Measurements from ENCODE around the gene KRT77.
"Not testable (repeated sequence)": the region's sequence is repeated elsewhere in the genome, so short reads cannot be mapped to it uniquely, and the experiment has no call there.

KRT77 gene

DNA sequence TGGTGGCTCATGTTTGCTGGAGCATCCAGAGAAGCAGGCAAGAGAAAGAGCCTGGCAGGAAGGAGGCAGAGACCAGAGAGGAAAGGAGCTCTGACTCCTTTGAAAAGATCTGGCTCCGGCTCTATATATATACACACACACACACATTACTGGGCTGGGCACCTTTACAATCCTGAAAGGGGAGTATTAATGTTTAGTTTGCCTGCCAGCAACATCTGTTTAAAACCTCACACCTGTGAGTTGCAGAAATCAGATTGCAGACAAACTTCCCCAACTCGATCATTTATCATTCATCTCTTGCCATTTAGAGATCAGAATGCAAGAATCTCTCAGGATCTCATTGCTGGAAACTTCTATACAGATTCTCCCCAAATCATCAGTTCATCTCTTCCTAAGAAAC lies at the start of gene KRT77:
KRT77 (minus strand) TSS at position 101 of the 400 bp plus-strand sequence; CDS start at position 11, 90 bp downstream.
- DNase-seq = no peak

DNA sequence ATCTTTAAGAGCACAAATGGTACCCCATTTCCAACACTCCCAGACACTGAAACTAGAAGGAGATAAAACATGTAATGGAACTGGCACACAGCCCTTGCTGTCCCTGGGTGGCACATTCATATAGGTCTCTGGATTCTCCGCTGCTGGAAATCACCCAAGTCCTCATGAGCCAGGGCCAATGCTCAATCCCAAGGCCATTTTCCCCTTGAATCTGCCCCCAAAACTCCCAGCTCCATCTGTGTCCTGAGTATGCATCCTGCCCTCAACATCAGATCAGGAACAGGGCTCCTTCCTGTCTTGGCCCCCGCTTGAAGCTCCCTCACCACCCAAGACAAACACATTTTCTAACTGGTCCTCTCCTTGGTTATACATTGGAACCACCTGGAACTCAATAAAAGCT lies 49.2 kb upstream of the KRT77 start:
- DNase-seq = no peak

DNA sequence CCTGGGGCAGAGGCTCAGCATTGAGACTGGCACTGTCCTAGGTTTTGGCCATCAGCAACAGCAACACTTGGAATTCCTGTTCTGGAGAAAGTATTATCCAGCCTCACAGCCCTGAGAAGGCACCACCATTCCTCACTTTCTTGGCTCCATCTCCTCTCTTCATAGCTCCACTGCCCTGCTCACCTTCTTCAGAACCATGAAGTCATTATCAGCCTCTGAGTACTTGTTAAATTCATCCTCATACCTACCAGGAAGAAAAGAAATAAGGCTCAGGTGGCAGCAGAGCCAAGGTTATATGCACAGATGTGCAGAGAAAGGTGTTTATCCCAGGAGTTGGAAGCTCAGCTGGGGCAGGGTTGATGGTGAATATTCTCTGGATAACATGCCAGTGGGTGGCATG lies 48.5 kb upstream of the KRT77 start:
- DNase-seq = no peak

DNA sequence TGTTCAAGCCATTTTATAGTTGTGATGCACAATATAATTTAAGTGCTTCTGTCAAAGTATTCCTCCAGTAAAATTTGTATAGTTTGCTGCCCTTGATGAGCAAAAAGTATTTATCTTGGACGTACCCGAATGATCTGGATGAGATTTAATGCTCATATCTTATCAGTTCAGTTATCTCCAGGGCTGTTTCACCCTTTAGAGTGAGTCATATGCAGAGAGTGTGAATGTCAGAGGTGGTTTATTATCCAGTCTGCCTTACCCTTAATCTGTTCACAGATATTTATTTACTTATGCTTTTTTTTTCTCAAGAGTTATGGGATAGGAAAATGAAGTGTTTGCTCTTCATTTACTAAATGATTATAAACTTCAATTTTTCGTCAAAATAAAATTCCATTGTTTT lies 47.2 kb upstream of the KRT77 start:
- not testable (repeated sequence) for DNase-seq

DNA sequence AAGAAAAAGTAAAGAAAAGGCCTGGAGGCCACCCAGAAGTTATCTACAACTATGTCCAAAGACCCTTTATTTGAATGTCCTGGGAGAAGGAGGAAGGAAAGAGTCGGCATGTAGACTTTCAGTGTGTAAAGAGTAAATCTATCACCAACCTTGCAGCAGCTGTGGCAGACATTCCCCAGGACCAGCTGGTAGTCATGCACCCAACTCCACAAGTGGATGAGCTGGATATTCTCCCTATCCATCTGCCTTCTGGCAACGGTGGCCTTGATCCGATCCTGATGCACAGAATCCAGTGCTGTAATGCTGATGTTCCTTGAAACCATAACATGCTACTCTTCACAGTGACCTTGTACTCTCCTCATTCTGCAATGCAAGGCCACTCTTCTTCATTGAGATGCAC lies 46.5 kb upstream of the KRT77 start:
- DNase-seq = no peak

DNA sequence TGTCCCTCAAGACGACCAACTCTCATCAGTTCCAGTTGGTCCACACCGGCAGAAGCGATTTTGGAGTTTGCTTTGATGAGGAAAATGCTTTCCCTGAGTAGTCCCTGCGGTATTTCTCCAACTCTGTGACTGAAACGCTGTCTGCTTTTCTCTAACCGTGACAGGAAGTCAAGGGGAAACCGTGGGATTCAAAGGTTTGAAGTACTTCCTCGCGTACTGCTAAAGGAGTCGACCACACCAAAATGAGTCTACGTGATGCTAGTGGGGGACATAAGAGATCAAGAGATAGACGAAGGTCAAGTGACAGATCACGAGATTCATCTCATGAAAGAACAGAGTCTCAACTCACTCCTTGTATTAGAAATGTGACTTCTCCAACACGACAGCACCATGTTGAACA lies 45.3 kb upstream of the KRT77 start:
- DNase-seq = no peak

DNA sequence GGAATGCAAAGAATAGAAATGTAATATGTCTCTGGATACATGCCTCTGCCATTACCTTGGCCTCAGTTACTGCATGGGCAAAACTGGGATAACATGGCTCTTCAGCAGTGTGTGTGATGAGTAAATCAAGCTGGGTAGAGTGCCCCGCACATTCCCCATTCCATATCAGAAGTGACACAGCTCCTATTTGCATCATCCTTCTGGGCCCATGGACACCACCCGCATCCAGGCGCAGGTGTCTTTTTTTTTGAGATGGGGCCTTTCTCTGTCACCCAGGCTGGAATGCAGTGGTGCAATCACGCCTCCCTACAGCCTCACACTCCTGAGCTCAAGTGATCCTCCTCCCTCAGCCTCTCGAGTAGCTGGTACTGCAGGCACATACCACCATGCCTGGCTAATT lies 42.2 kb upstream of the KRT77 start:
- DNase-seq = no peak

DNA sequence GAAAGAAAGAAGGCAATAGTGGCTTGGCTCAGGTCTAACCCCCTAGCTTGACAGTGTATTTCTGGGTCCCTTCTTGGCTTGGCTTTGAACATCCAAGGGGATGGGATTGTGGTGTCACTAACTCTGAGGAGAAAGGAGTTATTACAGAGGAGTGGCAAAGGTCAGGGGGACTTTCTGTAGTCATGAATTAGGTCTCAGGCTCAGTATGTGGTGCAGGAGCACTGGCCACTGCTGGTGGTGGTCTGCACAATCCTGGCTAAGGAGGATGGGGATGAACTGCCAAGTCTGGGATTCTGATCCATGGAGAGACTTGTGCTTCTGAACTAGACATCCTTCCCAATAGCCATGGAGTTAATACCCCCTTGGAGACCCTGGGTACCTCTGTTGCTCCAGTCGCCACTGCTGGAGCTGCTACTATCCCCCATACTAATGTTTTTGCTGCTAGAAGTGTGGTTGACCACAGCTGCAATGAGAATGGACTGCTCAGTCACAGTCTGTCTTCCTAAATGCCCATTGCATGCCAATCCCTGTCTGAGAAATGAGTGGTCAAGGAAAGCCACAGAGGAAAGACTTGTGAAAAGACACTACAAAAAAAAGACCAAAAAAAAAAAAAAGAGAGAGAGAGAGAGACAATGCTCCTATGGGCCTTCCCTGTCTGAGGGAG lies 41.3 kb upstream of the KRT77 start:
- DNase-seq = no peak

DNA sequence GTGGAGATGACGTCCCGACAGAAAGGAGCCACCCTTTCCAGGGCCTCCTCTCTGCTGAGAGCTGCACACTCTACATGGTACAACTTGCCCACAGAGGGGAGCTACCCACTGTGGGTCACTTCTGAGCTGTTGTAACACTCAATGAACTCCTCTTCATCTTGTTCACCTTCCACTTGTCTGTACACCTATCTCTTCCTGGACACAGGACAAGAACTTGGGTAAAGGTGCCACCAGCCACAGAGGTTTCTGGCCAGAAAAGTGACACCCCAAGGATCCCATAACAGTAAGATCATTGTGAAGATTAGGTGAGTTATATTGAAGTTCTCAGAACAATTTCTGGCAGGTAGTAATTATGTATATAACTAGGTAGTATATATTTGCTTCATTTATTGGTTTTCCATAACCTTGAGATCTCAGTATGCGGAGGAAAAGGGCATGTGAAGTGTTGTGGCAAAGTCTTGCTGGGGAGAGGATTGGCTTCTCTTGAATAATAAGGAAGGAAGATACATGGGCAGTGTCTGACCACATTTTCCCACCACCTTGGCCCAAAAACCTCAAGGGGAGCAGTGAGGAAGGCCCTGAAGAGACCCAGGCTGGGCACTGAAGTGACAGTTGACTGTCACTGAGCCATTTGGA lies 39.6 kb upstream of the KRT77 start:
- DNase-seq = no peak

DNA sequence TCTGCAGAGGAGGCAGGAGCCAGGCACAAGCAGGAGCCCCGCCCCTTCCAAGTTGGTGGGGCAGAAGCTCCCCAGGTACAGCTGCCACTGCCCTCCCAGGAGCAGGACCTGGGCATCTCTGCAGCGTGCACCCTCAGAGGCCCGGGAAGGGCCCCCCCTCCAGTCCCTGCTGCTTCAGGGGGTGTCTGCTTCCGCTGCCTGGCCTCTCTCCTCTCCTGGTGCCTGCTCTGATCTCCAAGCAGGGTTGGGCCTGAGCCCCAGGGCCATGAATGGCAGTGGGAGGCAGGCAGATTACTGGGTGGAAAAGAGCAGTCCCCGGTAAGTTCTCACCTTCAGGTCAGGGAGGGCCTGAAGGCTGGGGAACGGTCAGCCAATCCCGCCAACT lies 38.9 kb upstream of the KRT77 start:
- DNase-seq = no peak

DNA sequence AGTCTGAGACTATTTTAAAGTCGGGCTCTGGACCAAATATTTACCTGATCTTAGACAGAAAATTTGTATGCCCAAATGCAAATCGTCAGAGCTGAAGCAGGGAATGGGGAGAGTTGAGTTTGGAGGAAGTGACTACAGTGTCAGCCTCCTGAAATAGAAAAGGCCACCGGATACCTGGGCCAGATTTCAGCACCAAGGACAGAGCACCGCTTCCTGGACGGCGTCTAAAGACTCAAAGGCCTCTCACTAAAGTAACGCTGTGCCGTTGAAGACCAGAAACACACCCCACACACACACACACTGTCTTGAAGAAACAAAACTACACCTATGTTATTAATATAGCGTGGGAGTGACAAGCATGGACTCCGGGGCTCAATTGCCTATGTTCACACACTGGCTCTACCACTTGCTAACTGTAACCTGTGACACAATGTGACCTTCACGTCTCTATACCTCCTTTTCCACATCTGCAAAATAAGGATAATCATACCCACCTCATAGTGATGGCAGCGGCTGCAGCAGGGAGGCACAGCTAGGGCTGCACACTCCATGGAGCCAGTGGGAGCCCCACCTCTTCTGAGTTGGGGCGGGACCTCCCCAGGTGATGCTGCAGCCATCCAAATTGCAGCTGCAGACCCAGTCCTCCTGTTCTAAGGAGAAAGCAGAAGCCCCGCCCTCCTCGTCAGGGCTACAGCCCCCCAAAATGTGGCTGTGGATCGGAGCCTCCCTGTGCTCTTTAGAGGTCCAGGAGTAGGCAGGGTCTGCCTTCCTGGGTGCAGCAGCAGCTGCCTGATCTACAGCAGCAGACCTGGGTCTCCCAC lies 38.3 kb upstream of the KRT77 start:
- peak in 4 of 56 donors; percentile 0 to 14 (median 2) for DNase-seq

DNA sequence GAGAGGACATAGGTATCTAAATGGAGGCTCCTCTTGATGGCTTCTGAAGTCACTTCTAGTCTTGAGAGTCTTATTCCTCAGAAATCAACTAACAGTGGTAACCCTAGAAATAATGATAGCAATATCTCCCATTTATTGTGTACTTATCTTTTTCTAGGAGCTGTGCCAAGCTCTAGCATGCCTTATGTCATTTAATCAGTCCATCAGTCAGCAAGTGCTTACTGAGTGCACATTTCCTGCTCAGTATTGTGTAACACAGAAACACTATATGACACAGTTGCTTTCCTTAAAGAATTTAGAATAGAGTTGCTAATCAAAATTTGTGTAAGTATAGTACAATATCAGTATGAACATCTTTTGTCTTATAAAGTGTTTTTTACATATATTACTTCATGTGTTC lies 37.3 kb upstream of the KRT77 start:
- DNase-seq = no peak

DNA sequence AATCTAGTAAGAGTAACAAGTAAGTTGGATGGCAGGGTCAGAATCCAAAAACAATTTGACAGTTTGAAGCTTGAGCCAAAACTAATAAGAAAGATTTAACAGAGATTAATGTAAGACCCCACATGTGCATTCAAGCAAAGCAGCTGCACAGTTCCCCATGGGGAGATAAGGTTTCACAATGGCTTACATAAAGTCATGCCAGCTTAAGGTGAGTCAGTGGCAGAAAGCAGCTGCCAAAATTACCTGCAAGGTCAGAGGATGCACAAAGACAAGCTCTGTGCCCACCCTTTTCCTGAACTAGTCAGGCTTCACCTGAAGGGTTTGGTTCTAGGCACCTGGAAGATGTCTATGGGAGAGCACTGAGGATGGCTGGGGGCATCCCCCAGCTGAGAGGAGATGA lies 36.6 kb upstream of the KRT77 start:
- no peak for DNase-seq

DNA sequence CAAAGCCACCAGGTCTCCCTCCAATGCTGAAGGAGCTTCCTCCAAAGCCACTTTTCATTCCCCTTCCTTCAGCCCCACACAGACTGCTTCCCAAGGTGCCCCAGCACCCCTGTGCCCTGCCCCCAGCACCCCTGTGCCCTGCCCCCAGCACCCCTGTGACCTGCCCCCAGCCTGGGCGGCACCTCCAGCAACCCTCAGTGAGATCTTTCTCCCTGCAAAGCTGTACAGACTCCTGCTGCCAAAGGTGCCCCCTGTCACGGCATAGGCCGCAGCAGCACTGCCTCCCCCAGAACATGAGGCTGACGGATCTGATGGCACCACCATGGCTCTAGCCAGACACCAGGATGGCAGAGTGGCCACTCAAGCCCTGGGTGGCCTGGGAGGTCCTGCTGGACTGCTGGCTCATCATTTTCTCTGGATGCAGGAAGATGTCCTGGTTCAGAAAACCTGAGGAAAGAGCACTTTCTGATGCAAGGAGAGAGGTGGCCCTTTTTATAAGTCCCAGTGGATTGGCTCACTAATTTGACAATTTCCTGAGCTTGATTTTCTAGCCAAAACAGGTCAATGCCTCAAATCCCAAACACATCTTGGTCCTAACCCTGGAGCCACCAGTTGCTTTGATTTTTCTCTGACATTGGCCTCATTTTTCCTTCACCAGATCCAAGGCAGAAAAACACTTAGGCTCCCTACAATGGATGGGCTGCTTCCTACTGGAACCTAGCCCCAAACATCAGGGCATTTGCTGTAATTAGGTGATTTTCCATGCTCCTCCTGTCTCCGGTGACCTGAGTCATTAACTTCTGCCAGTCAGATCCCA lies 32.7 kb upstream of the KRT77 start:
- DNase-seq = no peak

DNA sequence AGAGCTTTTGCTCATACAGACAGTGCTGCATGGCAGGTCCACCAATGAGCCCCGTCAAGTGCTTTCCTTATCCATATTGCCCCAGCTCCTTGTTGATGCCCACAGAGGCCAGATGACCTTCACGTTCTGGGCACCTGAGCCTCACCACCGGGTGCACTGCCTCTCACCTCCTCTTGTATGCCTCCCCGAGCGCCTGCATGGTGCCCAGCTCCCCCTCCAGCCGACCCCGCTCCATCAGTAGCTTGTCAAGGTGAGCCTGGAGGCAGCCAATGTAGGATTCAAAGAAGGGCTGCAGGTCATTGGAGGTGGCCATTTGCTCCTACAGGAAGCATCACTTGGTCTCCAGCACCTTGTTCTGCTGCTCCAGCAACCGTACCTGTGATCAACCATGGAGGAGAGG lies 31.8 kb upstream of the KRT77 start:
- DNase-seq = no peak

DNA sequence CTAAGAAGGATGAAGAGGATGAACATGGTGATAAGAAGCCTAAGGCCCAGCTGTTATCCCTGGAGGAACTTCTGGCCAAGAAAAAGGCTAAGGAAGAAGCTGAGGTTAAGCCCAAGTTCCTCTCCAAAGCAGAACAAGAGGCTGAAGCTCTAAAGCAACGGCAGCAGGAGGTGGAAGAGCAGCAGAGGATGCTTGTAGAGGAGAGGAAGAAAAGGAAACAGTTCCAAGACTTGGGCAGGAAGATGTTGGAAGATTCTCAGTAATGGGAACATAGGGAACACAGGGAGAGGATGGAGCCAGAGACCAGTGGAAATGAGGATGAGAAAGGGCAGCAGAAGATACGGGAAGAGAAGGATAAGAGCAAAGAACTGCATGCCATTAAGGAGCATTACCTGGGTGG lies 27.5 kb upstream of the KRT77 start:
- DNase-seq = no peak

DNA sequence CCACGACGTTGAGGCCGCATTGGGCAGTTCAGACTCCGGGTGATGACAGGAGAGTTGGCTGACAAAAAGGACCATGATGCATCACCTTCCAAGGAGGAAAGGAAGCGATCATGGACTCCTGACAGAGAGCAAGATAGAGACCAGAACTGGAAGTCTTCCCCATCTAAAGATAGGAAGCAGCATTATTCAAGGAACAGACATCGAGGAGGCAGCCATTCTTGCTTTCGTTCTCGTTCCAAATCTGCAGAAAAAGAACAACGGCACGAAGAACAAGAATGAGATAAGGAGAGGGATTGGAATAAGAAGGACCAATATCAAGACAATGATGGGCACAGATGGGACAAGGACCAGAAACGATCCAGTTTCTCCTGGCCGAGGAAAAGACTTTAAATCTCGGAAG lies 27.1 kb upstream of the KRT77 start:
- DNase-seq = no peak

DNA sequence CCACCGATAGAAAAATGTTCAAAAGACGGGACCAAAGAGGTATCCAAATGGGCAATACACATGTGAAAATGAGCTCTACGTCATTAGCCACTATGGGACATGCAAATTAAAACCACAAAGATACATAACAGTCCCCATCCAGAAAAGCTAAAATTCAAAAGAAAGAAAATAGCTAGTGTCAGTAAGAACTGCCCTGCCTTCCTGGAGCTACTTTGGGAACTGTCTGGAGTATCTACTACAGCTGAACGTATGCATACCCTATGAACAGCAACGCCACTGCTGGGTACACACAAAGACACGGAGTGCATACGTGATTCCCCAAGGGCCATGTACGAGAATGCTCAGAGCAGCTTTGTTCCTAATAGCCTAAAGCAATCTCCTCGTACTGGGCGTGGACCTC lies 25.8 kb upstream of the KRT77 start:
- DNase-seq = no peak

DNA sequence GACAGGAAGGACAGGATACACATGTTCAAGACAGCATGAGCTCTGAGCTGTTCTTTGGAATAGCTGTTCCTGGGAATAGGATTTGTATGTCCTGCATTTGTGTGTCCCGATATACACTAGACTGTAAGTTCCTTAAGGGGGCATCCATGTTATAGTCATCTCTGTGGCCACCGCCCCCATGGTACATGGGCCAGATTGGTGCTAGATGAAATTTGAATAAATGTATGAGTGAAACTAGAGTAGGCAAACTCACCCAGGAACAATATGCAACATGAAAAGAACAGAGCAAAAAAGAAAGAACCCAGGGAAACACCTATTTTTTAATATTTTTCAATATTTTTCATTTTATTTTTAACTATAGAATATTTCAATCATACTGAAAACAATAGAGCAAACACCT lies 25.1 kb upstream of the KRT77 start:
- no peak for DNase-seq

DNA sequence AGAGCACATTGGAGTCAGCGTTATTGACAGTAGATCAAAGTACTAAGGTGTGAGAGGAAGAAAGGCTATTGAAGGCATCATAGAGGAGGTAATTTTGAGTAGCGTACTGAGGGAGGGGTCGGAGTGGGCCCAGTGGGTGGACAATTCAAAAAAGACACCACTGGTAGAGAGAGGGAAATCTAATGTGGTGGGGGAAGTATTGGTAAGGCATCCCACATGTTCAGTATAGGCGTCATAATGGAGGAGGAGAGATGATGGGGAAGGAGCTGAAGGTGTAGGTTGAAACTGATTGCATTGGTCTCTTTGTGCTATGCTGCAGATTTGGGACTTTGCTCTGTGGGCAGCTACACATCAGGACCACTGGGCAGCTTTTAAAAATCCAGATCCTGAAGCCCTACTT lies 23.7 kb upstream of the KRT77 start:
- DNase-seq = no peak

DNA sequence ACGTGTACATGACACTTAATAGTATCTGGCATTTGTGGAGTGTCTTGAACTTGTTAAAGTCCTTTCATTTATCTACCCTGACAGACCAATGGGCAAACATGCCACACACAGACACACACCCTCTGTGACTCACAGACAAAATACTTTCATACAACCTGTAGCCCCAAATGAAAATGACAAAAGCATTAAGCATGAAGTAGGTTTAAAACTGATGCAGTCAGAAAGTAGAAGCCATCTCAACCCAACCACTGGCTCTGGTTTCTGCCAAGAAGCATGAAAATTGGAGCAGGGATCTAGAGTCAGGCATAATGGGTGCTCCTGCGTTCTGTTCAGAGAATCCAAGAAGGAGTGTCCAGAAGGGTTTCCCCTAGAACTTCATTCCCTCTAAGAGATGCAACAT lies 23.1 kb upstream of the KRT77 start:
- no peak for DNase-seq

DNA sequence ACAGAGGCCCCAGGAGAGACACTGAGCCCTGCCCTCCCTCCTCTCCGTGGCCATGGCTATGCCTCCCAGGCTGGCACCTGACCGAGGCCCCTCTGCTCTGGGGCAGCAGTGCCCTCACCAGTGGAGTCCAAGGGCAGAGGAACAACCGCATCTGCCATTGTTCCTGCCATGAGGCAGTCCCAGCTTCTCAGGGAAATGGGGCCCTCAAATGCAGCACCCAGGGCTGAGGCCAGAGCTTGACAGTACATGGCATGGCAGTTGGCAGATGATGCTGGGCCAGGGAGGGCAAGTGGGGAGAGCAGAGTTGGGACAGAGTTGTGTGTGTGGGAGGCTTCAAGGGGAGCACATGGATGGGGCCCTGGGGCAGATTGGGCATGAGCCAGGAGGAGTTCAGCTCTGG lies 21.1 kb upstream of the KRT77 start:
- no peak for DNase-seq

Data from amygdala (tissue), 56 donors.